Endodermal cell (in vitro differentiated cells): ENCODE measurements around the gene M1AP. TPM values are rescaled to one million over a fixed set of nuclear protein-coding genes. Genes with fewer than 3 reads are reported as not detected.

Source experiments
- DNase-seq: peaks from one replicate; pipeline ENCODE4 v3.0.0-alpha.2; 2017
- H3K27ac ChIP-seq: 2 replicates; pipeline ENCODE4 v1.5.1; 2013; ENCODE audit warnings: mild to moderate bottlenecking, low read depth, low read length, moderate library complexity
- H3K27me3 ChIP-seq: 2 replicates; pipeline ENCODE4 v1.6.1; 2013; ENCODE audit warnings: mild to moderate bottlenecking, low read length, moderate library complexity; ENCODE audit not compliant: insufficient read depth, control insufficient read depth, poor library complexity, severe bottlenecking
- H3K36me3 ChIP-seq: 2 replicates; pipeline ENCODE4 v1.7.0; 2013; ENCODE audit warnings: mild to moderate bottlenecking, low read length, moderate library complexity; ENCODE audit not compliant: control insufficient read depth, insufficient read depth
- H3K4me1 ChIP-seq: one replicate; pipeline ENCODE4 v1.7.0; 2013; ENCODE audit warnings: low read length; ENCODE audit not compliant: control insufficient read depth, insufficient read depth
- H3K4me3 ChIP-seq: 2 replicates; pipeline ENCODE4 v1.5.1; 2013; ENCODE audit warnings: mild to moderate bottlenecking, low read length, moderate library complexity
- H3K9ac ChIP-seq: 2 replicates; pipeline ENCODE4 v1.6.1; 2013; ENCODE audit warnings: mild to moderate bottlenecking, low read length, moderate library complexity; ENCODE audit not compliant: poor library complexity, severe bottlenecking; ENCODE audit errors: extremely low read depth
- H3K9me3 ChIP-seq: 2 replicates; pipeline ENCODE4 v1.6.1; 2013; ENCODE audit warnings: mild to moderate bottlenecking, low read length, moderate library complexity; ENCODE audit not compliant: control insufficient read depth
- H3K27ac Mint-ChIP-seq: 2 replicates; pipeline ENCODE4 v1.8.0; 2020; ENCODE audit warnings: mixed read lengths
- H3K27me3 Mint-ChIP-seq: 2 replicates; pipeline ENCODE4 v1.8.0; 2021; ENCODE audit warnings: mild to moderate bottlenecking, mixed read lengths; ENCODE audit not compliant: insufficient read depth
- H3K36me3 Mint-ChIP-seq: 2 replicates; pipeline ENCODE4 v1.8.0; 2020; ENCODE audit warnings: low read depth, mixed read lengths
- H3K4me1 Mint-ChIP-seq: 2 replicates; pipeline ENCODE4 v1.8.0; 2020; ENCODE audit warnings: mixed read lengths
- H3K4me3 Mint-ChIP-seq: 2 replicates; pipeline ENCODE4 v1.8.0; 2020; ENCODE audit warnings: mild to moderate bottlenecking, moderate library complexity, mixed read lengths
- H3K9me3 Mint-ChIP-seq: 2 replicates; pipeline ENCODE4 v1.8.0; 2020; ENCODE audit warnings: mild to moderate bottlenecking, mixed read lengths
- CTCF ChIP-seq: fragments of 200-600 bp; sonication (generic); conservative IDR thresholded peaks from 2 replicates; pipeline ENCODE4 v1.5.0; 2021; ENCODE audit warnings: antibody characterized with exemption, mild to moderate bottlenecking
- WGBS, 2 experiments: methylation state at CpG; one replicate each; pipeline versions ENCODE4 v1.1.5 to v1.1.7; 2013; ENCODE audit warnings: missing lambda C conversion rate in 2 of 2, mixed read lengths in 1 of 2; ENCODE audit not compliant: insufficient coverage in 1 of 2, insufficient read length in 1 of 2; 5-methylcytosine and 5-hydroxymethylcytosine counted together
- total RNA-seq, 2 donors: library from RNA; stranded (reverse); fragmentation: NEBNext Ultra II Directional in 1 of 2; extraction: Animal tissue kit (Norgen Biotek cat#: 25700) in 1 of 2; gene quantifications; 2 replicates in 1 of 2; 3 replicates in 1 of 2; pipeline ENCODE4 v1.2.1, GENCODE V29; 2021

The M1AP gene
- total RNA-seq, 2 donors from 2014 or later = 3.8 to 5.5 TPM

DNA sequence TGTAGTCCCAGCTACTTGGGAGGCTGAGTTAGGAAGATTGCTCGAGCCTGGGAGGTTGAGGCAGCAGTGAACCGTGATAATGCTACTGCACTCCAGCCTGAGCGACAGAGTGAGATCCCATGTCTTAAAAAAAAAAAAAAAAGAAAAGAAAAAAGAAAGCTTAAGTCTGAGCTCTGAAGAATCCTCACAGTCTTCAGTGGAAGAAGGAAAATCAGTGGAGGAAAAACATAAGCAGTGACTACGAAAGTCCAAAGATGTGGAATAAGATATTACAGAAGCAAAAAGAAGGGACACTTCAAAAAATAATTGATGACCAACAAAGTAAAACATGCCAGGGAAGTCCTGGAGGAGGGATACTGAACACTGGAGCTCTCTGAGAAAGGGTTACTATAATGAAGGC lies 137.9 kb downstream of the M1AP start:
- Mint-ChIP-seq H3K4me3 (no peak overlapping the region), H3K27ac (no peak overlapping the region)

DNA sequence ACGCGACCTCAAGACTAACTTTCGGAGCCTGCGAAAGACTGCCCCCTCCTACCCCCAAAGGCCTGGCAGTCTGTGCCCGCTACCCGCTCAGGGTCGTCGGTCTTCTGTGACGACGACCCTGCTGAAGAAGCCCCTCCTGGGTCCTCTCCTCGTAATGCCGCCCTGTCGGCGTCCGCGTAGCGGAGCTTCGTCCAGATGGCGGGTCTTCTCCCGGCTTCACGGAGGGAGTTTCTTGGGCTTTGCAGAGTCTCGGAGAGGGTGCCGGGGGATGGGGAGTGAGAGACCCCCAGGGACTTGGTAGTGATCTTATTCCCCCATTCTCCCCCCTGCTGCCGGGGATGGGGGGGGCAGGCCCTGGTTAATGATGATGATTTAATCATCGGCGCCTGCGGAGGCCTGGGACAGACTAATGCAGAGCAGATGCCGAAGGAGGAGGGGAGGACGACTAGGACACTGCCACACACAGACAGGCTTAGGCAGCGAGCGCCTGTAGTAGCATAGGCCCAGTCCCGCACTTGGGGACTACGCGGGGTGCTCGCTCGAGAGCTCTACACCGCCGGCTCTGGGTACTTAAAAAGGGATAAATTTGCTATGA lies 140.1 kb downstream of the M1AP start:
- Mint-ChIP-seq H3K9me3 (no peaks in the 10 kb centered on the region), H3K36me3 (peaks cover 22% of the 10 kb centered on the region), H3K4me3 (peak overlapping the region; percentile 96), H3K4me1 (peaks cover 27% of the 10 kb centered on the region), H3K27me3 (peaks cover 67% of the 10 kb centered on the region), H3K27ac (peak overlapping the region; percentile 100)
- Histone ChIP-seq H3K4me1 (peaks cover 4% of the 10 kb centered on the region), H3K9ac (peak overlapping the region; percentile 80), H3K4me3 (peak overlapping the region; percentile 88), H3K27me3 (peaks cover 64% of the 10 kb centered on the region), H3K9me3 (no peaks in the 10 kb centered on the region), H3K36me3 (peaks cover 11% of the 10 kb centered on the region), H3K27ac (no peak overlapping the region)
- peak; percentile 83 for DNase-seq
- no peak for TF ChIP-seq CTCF
- 7 to 11% methylated on average over 21 to 36 of the region's 38 CpGs for WGBS, 2 experiments

More for the DNA sequence above, 137.9 kb downstream of the M1AP start:
- Mint-ChIP-seq H3K4me1 (peaks cover 25% of the 10 kb centered on the region), H3K9me3 (no peaks in the 10 kb centered on the region), H3K27me3 (peaks cover 65% of the 10 kb centered on the region), H3K36me3 (peaks cover 12% of the 10 kb centered on the region)
- 78 to 87% methylated on average over 4 of the region's 4 CpGs for WGBS, 2 experiments
- TF ChIP-seq CTCF = no peak
- no peak overlapping the region for H3K4me3 ChIP-seq
- no peak for DNase-seq
- H3K36me3 ChIP-seq = peaks cover 9% of the 10 kb centered on the region
- H3K27ac ChIP-seq = no peak overlapping the region
- peaks cover 6% of the 10 kb centered on the region for H3K4me1 ChIP-seq
- H3K9me3 ChIP-seq = no peaks in the 10 kb centered on the region
- H3K27me3 ChIP-seq = peaks cover 64% of the 10 kb centered on the region
- H3K9ac ChIP-seq = no peak overlapping the region

Other genes with a start within 250 kb of the M1AP start
- 1 to 10 TPM; 3.8 to 4.8 TPM for gene C2orf81, start 226.7 kb downstream of the M1AP start, total RNA-seq
- 10 to 100 TPM; 43.1 to 69.4 TPM for gene WDR54, start 226.6 kb downstream of the M1AP start, total RNA-seq
- 100 to 1,000 TPM in 1 of 2 donors, 10 to 100 TPM in 1; 83.6 to 117 TPM for gene RTKN, start 206.4 kb downstream of the M1AP start, total RNA-seq
- gene INO80B, start 193.2 kb downstream of the M1AP start, total RNA-seq = 10 to 100 TPM; 23.9 to 38.8 TPM
- 100 to 1,000 TPM; 110 to 116 TPM for gene WBP1, start 189.9 kb downstream of the M1AP start, total RNA-seq
- gene MOGS, start 182.9 kb downstream of the M1AP start, total RNA-seq = 10 to 100 TPM; 64.8 to 72.9 TPM
- 10 to 100 TPM; 50.9 to 62.7 TPM for gene MRPL53, start 175.7 kb downstream of the M1AP start, total RNA-seq
- gene CCDC142, start 165.3 kb downstream of the M1AP start, total RNA-seq = 10 to 100 TPM; 19.0 to 24.7 TPM
- gene TTC31, start 165.2 kb downstream of the M1AP start, total RNA-seq = 10 to 100 TPM; 31.5 to 32.4 TPM
- 1 to 10 TPM; 1.3 to 1.6 TPM for gene LBX2, start 148.7 kb downstream of the M1AP start, total RNA-seq
- gene PCGF1, start 140.6 kb downstream of the M1AP start, total RNA-seq = 10 to 100 TPM; 15.5 to 21.4 TPM
- gene TLX2, start 133.9 kb downstream of the M1AP start, total RNA-seq = under 1 TPM; 0.22 to 0.27 TPM
- 1 to 10 TPM in 1 of 2 donors, under 1 TPM in 1; 0.93 to 1.1 TPM for gene DQX1, start 122.1 kb downstream of the M1AP start, total RNA-seq
- 10 to 100 TPM; 76.3 to 88.9 TPM for gene AUP1, start 118.6 kb downstream of the M1AP start, total RNA-seq
- gene HTRA2, start 118.4 kb downstream of the M1AP start, total RNA-seq = 10 to 100 TPM; 32.8 to 38.9 TPM
- gene LOXL3, start 94.4 kb downstream of the M1AP start, total RNA-seq = 1 to 10 TPM; 5.4 to 7.6 TPM
- gene DOK1, start 93.6 kb downstream of the M1AP start, total RNA-seq = 10 to 100 TPM; 12.9 to 15.1 TPM
- gene SEMA4F, start 5.9 kb upstream of the M1AP start, total RNA-seq = 10 to 100 TPM in 1 of 2 donors, 1 to 10 TPM in 1; 7.0 to 10.1 TPM
- gene HK2, start 185.8 kb upstream of the M1AP start, total RNA-seq = 10 to 100 TPM; 21.5 to 31.5 TPM